NCI-H187 treated with DMSO at 0.1 percent for 48 hours (cell line): ENCODE results near the gene SLC25A38.
"Not testable (repeated sequence)": the region's sequence is repeated elsewhere in the genome, so short reads cannot be mapped to it uniquely, and the experiment has no call there.

Experiments used
- DNase-seq: peaks from one replicate; lab custom pipeline; 2025; lab: John Stamatoyannopoulos, UW

The SLC25A38 gene

DNA sequence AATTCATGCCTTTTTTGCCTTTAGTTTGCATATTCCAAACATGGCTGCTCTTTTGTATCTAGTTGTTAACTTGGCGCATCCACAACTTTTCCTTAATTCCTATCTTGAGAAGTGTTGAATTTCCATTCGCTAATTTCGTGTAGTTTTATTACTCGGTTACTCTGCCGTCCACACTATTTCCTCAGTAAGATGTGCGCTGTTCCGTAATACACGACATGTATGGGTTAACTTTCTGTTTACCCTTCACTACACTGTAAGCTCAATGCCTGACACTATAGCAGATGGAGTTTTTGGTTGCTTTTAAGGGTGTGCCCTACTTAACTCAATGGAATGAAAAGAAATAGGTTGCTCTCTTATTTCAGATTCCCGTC lies 24.1 kb downstream of the SLC25A38 start:
- no peak for DNase-seq

DNA sequence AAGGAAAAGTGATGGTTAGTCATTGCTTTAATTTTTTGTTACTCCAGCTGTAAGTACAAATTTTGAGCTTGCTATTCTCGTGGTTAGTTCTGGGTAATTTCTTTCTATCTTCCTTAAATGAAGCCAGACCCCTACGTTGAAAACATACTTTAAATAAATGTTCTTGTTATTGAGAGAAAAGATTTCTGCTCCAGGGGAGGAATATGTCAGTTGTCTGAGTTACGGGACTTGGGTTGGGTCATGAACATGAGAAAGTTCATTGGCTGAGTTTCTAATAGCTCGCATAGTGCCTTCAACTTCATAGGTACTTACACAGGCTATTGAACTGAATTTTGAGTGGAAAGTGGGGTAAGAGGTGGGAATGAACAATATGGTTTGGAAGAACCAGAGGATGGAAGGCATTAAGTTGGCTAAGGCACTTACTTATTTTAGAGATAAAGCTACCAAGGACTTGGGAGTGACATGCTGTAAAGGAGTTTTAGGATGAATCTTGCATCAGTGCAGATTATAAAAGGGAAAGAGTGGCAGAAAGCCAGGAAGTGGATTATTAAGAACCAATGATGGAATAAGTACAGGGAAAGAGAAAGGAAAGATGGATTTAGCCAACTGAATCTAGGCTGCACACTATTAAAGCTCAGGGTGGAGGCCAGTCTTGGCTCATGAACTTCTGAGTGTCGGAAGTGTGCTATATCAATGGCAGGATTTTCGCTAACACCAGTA lies 24.8 kb downstream of the SLC25A38 start:
- no peak for DNase-seq

DNA sequence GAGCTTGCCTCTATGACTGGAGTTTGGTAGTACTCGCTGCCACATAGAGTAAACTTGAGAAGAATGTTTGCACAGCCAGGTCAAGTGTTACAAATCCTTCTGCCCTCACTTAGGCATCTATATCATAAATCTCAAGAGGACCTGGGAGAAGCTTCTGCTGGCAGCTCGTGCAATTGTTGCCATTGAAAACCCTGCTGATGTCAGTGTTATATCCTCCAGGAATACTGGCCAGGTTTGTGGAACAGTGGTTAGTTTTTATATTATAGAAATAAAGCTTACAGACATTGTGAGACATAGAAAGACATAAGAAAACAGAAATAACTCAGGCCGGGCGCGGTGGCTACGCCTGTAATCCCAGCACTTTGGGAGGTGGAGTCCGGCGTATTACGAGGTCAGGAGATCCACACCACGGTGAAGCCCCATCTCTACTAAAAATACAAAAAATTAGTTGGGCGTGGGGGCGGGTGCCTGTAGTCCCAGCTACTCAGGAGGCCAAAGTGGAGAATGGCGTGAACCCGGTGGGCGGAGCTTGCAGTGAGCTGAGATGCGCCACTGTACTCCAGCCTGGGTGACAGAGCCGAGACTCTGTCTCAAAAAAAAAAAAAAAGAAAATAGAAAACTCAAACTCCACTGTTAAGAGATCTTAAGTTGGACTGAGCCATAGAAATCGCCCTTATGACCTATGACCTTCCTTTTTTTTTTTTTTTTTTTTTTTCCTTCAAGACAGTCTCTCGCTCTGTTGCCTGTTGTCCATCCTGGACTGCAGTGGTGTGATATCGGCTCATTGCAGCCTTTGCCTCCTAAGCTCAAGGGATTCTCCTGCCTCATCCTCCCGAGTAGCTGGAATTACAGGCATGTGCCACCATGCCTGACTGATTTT lies 25.6 kb downstream of the SLC25A38 start:
- DNase-seq, result no peak

DNA sequence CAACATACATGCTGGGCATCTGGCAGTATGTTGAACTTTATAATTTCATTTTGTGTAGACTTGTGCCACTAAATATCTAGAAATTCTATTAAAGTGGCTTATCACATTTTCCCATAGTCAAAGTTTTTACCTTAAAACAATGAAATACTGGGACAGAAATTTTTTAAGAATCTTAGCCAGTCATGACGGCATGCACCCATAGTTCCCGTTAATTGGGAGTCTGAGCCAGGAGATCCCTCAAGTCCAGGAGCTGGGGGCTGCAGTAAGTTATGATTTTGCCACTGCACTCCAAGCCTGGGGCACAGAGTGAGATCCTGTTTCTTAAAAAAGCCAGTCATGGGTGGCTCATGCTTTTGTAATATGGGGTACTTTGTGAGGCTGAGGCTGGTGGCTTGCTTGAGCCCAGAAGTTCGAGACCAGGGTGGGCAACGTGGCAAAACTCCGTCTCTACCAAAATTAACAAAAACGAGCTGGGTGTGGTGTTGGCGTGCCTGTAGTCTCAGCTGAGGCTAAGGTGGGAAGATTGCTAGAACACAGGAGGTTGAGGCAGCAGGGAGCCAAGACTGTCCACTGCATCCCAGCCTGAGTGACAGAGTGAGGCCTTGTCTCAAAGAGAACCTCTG lies 26.5 kb downstream of the SLC25A38 start:
- no peak for DNase-seq

DNA sequence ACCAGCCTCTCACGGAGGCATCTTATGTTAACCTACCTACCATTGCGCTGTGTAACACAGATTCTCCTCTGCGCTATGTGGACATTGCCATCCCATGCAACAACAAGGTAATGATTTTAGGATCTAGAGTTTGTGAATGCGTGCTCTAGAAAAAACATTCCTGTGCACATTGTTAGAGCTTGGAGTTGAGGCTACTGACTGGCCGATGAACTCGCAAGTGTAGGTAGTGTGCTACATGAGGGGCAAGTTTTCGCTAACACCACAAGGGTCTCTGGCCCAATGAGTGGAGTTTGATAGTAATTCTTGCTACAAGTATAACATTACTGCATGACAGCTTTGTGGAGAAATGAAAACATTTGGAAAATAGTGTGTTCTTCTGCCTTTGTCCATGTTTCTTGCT lies 27.7 kb downstream of the SLC25A38 start:
- DNase-seq, result no peak

DNA sequence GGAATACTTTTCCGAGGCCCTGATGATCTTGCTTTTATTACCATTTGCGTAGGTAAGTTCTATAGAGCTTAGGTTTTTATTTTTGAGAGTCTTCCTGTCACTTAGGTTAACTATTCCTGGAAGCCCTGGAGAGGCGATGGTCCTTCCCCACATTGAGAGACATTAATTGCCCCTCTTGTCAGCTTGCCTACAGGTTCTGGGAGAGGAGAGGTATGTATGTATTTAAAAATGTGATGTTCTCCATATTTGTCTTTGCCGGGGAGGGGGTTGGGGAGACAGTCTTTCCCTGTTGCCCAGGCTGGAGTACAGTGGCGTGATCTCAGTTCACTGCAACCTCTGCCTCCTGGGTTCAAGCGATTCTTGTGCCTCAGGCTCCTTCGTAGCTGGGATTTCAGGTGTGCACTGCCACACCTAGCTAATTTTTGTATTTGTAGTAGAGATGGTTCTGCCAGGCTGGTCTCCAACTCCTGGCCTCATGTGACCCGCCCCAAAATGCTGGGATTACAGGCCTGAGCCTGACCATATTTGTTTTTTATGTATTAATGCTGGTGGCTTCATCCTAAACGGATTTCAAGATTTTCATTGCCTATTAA lies 29.6 kb downstream of the SLC25A38 start:
- DNase-seq, result no peak

DNA sequence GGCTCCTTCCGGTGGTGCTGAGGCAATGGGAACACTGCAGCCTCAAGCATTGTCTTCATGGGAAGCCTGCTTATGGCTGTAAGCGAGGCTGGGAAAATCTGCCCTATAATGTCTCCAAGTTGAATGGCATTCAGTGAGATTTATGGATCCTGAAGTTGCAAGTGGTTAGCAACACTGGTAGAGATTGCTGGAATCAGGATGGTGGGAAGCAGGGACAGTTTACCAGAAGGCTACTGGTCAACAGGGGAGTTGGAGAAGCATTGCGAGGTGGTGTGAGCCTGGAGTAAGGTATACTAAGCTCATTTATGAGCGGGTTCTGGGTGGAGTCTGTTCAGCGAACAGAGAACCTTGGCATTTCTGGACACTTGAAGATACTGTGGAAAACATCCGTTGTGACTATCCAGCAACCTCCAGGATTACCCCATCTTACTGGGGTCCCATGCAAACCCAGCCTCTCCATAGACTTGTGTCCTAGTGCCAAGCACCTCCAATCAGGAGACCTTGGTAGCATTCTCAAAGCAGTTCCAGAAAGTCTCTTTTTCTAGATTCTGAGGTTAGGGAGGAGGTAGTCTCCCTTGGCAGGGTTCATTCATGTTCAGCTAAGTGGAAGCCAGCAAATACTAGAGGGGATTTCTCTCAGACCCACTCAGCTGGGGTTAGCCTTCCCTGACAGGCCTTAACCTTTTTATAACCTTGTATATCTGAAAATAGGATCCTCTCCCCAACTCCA lies 30.7 kb downstream of the SLC25A38 start:
- no peak for DNase-seq

DNA sequence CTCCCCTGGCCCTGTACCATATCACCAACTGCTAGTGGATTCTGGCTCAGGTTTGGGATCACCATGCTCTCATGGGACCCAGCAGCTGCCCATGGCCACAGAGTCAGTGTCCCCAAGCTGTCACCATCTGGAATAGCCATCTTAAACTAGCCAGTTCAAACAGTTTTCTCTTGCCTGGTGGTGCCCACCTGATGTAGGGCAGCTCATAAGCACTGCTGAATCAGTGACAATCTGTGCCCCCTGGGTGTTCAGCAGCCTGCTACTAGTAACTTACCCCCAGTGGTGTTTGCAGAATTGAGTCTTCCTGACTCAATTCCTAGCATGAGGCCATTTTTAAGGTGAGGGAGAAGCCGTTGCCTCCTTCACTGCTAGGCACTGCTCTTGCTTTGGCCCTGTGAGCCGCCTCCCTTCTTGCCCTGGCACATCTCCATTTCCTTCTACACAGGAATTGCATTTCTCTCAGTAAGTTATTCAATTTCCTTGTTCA lies 31.3 kb downstream of the SLC25A38 start:
- no peak for DNase-seq

DNA sequence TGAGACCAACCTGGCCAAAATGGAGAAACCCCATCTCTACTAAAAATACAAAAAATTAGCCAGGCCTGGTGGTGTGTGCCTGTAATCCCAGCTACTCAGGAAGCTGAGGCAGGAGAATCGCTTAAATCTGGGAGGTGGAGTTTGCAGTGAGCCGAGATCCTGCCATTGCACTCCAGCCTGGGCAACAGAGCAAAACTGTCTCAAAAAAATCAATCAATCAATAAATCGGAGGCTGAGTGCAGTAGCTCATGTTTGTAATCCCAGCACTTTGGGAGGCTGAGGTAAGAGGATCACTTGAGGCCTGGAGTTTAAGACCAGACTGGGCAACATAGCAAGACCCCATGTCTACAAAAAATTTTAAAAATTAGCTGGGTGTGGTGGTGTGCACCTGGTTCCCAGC lies 32.1 kb downstream of the SLC25A38 start:
- not testable (repeated sequence) for DNase-seq

DNA sequence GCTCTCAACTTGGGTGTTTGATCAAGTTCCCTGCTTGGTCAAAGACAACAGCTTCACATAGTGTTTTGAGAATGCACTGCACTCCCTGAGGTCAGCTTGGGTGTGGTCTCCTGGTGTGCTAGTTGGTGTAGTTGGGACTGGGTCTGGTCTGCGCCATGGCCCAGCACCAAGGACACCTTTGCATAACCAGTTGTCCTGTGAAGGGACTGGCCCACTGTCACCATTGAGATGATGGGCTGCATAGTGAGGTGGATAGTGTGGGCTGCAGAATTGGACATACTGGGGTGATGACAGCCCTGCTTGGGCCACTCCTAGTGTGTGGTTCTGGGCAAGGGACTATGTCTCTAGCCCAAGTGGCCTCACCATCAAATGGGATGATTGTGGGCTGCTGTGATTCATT lies 32.8 kb downstream of the SLC25A38 start:
- DNase-seq, result no peak

DNA sequence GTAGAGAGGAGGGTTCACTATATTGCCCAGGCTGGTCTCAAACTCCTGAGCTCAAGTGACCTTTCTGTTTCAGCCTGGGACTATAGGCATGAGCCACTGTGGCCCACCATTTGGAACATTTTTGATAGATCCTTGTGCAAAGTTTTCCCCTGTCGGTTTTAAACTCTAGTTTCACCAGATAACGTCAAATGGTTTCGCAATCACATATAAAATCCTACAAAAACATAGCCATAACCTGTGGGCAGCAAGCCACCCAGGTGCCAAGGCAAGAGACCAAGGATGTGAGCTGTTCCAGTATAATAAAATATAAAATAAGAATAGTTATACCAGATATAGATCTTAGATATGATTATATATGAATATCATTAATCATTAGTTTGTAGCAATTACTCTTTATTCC lies 33.8 kb downstream of the SLC25A38 start:
- DNase-seq, result not testable (repeated sequence)

DNA sequence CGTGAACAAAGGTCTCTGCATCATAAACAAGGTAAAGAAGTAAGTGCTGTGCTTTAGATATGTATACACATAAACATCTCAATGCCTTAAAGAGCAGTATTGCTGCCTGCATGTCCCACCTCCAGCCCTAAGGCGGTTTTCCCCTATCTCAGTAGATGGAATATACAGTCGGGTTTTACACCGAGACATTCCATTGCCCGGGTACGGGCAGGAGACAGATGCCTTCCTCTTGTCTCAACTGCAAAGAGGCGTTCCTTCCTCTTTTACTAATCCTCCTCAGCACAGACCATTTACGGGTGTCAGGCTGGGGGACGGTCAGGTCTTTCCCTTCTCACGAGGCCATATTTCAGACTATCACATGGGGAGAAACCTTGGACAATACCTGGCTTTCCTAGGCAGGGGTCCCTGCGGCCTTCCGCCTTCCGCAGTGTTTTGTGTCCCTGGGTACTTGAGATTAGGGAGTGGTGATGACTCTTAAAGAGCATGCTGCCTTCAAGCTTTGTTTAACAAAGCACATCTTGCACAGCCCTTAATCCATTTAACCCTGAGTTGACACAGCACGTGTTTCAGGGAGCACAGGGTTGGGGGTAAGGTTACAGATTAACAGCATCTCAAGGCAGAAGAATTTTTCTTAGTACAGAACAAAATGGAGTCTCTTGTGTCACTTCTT lies 35.5 kb downstream of the SLC25A38 start:
- not testable (repeated sequence) for DNase-seq

DNA sequence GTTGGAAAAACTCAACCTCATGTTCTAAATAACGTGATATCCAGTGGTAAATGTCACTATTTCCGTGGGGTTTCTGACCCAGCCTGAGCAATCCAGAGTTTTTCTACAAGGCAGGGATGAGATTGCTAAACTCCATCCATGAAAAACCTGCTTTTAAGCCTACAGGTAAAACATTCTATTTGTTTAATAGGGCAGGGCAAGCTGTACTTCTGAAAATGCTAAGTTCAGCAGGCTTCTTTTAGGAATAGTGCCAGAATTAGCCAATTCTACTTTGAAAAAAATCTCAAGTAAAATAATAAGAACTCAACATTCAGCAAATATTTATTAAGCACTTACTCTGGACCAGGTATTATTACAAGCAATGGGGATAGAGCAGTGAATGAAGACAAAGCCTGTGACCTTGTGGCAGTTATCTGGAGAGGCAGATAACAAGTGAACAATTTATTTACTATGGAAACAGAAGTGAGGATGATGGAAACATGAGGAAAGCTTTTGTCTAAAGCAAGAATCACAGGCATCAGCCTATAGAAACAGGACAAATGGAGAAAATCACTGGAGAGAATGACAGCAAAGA lies 36.7 kb downstream of the SLC25A38 start:
- DNase-seq, result no peak

DNA sequence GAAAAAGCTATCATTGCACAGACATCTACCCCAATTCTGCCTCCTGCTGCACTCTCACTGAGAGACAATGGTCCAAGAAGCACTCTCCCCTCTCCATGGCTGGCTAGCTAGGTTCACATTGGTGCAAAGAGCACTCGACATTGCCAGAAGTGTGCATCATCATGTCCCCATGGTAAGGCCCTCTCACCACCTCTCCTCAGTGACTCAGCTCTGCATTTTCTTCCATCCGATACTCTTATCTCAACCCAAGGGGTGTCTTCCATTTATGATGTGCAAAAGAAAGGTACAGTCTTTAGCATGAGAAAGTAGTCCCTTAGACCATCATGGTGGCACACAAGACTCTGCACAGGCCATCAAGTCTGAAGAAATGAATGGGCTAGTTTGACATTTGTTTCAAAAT lies 37.4 kb downstream of the SLC25A38 start:
- no peak for DNase-seq

DNA sequence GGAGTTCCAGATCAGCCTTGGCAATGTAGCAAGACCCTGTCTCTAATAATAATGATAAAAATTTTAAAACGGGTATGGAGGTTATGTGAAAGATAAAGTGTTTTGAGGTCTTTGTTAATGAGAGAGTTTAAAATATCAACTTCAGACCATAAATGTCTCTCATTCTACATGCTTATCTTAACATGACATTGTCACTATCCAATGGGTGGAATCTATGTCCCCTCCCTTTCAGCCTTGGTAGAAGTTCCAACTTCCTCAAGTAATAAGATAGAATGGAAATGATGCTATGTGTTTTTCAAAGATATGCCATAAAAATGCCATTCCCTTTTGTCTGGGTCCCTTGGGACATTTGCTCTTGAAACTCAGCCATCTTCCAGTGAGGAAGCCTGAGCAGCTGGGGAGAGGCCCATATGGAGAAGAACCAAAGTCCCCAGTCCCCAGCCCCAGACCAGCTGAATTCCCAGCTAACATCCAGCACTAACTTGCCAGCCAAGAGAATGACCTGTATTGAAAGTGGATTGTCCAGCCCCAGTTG lies 40.3 kb downstream of the SLC25A38 start:
- no peak for DNase-seq

DNA sequence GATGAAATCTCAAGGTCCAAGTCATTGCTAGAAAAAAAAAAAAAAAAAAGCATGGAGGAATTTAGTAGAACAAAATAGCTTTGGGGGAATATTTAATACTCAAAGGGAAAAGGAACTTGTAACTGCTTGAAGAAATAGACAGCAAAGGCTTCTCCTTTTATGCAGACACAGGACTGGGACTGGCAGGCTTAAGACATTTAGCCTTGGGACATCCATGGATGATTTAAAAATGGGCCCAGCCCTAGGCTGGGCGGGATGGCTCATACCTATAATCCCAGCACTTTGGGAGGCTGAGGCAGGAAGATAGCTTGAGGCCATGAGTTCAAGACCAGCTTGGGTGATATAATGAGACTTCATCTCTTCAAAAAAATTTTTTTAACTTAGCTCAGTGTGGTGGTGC lies 43.1 kb downstream of the SLC25A38 start:
- DNase-seq, result no peak

DNA sequence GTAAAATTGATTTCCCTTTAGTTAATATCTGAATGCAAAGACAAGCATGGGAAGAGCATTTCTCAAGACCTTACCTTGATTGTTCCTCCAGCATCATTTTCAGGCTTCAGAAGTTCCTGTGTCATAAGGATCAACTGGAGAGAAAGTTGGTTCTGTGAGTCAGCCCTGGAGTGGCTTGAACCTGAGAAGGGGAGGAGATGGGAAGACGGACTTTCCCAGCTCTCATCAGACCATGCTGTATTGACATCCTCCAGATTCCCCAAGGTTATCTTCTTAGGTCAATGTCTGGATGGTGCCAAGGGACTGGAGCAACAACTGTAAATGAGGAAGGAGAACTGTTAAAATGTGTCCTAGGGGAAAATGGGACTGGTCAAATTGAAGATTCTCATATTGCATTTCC lies 44.3 kb downstream of the SLC25A38 start:
- no peak for DNase-seq

DNA sequence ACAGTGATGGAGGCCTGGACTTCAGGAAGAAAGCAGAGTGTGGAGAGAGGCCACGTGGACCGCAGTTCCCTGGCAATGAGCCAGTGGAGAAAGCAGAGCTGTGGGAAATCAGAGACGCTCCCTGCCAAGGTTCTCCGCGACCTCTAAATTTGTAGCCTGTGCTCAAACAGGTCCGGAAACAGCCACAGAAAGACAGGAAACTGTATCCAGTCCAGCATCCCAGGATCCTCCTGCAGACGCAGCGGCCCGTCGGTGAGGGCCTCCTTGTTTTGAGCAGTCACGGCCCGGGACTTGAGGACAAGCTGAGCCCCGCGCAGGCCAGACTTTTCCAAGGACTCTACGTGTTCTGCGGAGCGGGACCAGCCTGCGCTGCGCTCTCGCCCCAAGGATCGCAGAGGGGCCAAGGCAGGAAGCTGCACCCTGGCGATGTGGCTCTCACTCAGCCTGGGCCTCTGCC lies 45.6 kb downstream of the SLC25A38 start:
- no peak for DNase-seq

DNA sequence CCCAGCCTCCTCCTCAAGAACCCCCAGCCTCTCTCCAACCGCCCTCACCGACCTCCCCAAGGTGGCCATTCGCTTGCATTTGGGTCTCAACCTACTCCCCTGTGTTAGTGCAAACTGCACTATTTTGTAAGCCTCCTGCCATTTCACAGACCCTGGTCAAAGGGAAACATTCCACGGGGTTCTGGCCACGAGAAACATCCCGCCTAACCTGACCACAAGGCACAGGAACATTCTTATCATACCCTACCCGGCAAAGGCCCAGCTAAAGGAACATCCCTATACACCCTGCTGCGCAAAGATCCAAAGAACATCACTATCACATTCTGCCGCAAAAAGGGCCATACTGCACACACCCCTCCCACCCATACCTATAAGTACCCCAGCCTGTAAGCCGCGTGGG lies 46.3 kb downstream of the SLC25A38 start:
- DNase-seq, result no peak

DNA sequence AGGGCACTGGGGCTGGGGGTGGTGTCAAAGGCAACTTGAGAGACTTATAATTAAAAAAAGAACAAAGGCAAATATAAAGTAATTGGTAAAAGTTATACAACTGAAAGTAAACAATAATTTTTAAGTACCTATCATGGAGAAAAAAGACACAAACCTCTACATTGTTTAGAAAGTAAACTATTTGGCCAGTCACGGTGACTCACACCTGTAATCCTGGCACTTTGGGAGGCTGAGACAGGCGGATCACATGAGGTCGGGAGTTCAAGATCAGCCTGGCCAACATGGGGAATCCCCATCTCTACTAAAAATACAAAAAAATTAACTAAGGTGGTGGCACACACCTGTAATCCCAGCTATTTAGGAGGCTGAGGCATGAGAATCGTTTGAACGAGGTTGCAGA lies 49.2 kb downstream of the SLC25A38 start:
- DNase-seq, result no peak

DNA sequence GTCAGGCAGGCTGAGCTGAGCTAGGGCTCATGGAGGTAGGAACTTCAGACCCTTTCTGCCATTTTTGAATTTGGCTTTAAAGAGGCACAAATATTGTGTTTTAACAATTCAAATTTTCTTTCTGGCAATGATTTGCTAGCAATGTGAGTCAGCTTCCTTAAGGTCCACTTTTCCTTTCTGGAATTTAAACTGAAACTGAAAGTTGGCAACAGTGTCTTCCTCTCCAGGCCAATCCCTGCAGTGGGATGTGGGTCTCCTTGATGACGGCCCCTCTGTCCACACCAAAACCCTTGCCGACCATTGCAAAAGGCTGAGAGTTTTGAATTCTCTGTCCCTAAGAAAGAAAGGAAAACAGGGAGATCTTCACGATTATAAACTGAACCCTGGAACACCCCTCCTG lies 50.5 kb downstream of the SLC25A38 start:
- DNase-seq, result no peak
